Right atrium auricular region (tissue), 2 donors: ENCODE measurements around the gene EPHB4. TPM values are rescaled to one million over a fixed set of nuclear protein-coding genes. Genes with fewer than 3 reads are reported as not detected.
"Not testable (repeated sequence)": the region's sequence is repeated elsewhere in the genome, so short reads cannot be mapped to it uniquely, and the experiment has no call there.

Source experiments
- DNase-seq: peaks from one replicate; pipeline ENCODE4 v3.0.0-alpha.2; 2019; ENCODE audit warnings: low spot score
- H3K27ac ChIP-seq, 2 donors: fragments of 200-600 bp; sonication (generic); 1 replicate in 1 of 2; 2 replicates in 1 of 2; pipeline ENCODE4 v1.5.1; 2016 to 2019
- H3K27me3 ChIP-seq, 2 donors: fragments of 200-600 bp; sonication (generic); one replicate each; pipeline versions ENCODE4 v1.5.1 to v1.6.0; 2017 to 2019
- H3K36me3 ChIP-seq: fragments of 200-600 bp; sonication (generic); one replicate; pipeline ENCODE4 v1.5.1; 2016
- H3K4me1 ChIP-seq, 2 donors: fragments of 200-600 bp; sonication (generic); one replicate each; pipeline versions ENCODE4 v1.5.1 to v1.6.0; 2017 to 2019
- H3K4me3 ChIP-seq, 2 donors: fragments of 200-600 bp; sonication (generic); 1 replicate in 1 of 2; 2 replicates in 1 of 2; pipeline ENCODE4 v1.5.1; 2017 to 2019; ENCODE audit warnings: mild to moderate bottlenecking in 1 of 2, moderate library complexity in 1 of 2
- H3K9me3 ChIP-seq, 2 donors: fragments of 200-600 bp; sonication (generic); one replicate each; pipeline ENCODE4 v1.5.1; 2019
- total RNA-seq, 2 donors: library from RNA; depleted of rRNA; stranded (reverse); fragments of >200 nt; gene quantifications; one replicate each; pipeline ENCODE4 v1.1.0, GENCODE V29; 2016
- TF ChIP-seq, protein P1 (sequence below), 2 donors: fragments of 200-600 bp; sonication (generic); IDR thresholded peaks; one replicate each; pipeline ENCODE4 v1.5.1; 2019; ENCODE audit warnings: antibody characterized with exemption in 2 of 2

The EPHB4 gene
- total RNA-seq, 2 donors from 2014 or later, result 25.0 to 64.6 TPM

- no peaks in the 10 kb centered on the region for H3K27me3 ChIP-seq
- peaks cover 74% of the 10 kb centered on the region for H3K36me3 ChIP-seq
- H3K4me3 ChIP-seq, result no peak overlapping the region
- TF ChIP-seq, protein P1, sequence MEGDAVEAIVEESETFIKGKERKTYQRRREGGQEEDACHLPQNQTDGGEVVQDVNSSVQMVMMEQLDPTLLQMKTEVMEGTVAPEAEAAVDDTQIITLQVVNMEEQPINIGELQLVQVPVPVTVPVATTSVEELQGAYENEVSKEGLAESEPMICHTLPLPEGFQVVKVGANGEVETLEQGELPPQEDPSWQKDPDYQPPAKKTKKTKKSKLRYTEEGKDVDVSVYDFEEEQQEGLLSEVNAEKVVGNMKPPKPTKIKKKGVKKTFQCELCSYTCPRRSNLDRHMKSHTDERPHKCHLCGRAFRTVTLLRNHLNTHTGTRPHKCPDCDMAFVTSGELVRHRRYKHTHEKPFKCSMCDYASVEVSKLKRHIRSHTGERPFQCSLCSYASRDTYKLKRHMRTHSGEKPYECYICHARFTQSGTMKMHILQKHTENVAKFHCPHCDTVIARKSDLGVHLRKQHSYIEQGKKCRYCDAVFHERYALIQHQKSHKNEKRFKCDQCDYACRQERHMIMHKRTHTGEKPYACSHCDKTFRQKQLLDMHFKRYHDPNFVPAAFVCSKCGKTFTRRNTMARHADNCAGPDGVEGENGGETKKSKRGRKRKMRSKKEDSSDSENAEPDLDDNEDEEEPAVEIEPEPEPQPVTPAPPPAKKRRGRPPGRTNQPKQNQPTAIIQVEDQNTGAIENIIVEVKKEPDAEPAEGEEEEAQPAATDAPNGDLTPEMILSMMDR (IDR thresholded peaks at IDR 0.05), result no peak
- H3K27ac ChIP-seq, result no peak overlapping the region
- peaks cover 0 to 5% of the 10 kb centered on the region in 2 donors for H3K4me1 ChIP-seq
- no peaks in the 10 kb centered on the region for H3K9me3 ChIP-seq
- no peak for DNase-seq
These were observed 7.7 kb downstream of the EPHB4 start for GRCh38 chr7:100819586-100819985.

- TF ChIP-seq, protein P1 (IDR thresholded peaks at IDR 0.05), result no peak
- no peak overlapping the region for H3K27ac ChIP-seq
- no peaks in the 10 kb centered on the region for H3K27me3 ChIP-seq
- peaks cover 77% of the 10 kb centered on the region for H3K36me3 ChIP-seq
- H3K9me3 ChIP-seq, result no peaks in the 10 kb centered on the region
- DNase-seq, result no peak
- H3K4me1 ChIP-seq, result no peaks in the 10 kb centered on the region
- no peak overlapping the region for H3K4me3 ChIP-seq
These were observed 8.5 kb downstream of the EPHB4 start for GRCh38 chr7:100818825-100819224.

GRCh38 chr7:100818366-100818765 lies 9.0 kb downstream of the EPHB4 start:
- Histone ChIP-seq H3K4me3 (no peak overlapping the region), H3K27me3 (no peaks in the 10 kb centered on the region), H3K36me3 (peaks cover 77% of the 10 kb centered on the region), H3K4me1 (no peaks in the 10 kb centered on the region), H3K9me3 (no peaks in the 10 kb centered on the region), H3K27ac (no peak overlapping the region)
- DNase-seq, result no peak
- TF ChIP-seq, protein P1 (IDR thresholded peaks at IDR 0.05), result no peak

GRCh38 chr7:100817097-100817496 lies 10.2 kb downstream of the EPHB4 start:
- H3K27ac ChIP-seq, result no peak overlapping the region
- H3K36me3 ChIP-seq, result peaks cover 71% of the 10 kb centered on the region
- DNase-seq, result no peak
- H3K4me3 ChIP-seq, result no peak overlapping the region
- TF ChIP-seq, protein P1 (IDR thresholded peaks at IDR 0.05), result no peak
- H3K9me3 ChIP-seq, result no peaks in the 10 kb centered on the region
- no peaks in the 10 kb centered on the region for H3K27me3 ChIP-seq
- H3K4me1 ChIP-seq, result no peaks in the 10 kb centered on the region

GRCh38 chr7:100816515-100816914 lies 10.8 kb downstream of the EPHB4 start:
- DNase-seq, H3K4me1 ChIP-seq, H3K9me3 ChIP-seq, H3K27me3 ChIP-seq, H3K27ac ChIP-seq, H3K4me3 ChIP-seq: not testable (repeated sequence)
- H3K36me3 ChIP-seq, result peaks cover 65% of the 10 kb centered on the region

DNA sequence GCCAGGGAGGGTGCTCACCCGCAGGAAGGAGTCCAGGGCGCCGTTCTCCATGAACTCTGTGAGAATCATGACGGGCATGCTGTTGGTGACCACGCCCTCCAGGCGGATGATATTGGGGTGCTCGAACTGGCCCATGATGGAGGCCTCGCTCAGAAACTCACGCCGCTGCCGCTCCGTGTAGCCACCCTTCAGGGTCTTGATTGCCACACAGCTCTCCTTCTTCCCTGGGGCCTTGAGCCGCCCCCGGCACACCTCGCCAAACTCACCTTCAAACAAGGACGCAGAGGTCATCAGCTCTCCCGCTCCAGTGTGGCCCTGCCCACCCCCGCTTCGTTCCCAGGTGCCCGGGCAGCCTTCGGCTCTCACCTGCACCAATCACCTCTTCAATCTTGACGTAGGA lies 14.6 kb downstream of the EPHB4 start:
- H3K9me3 ChIP-seq, result no peaks in the 10 kb centered on the region
- no peaks in the 10 kb centered on the region for H3K27me3 ChIP-seq
- H3K4me3 ChIP-seq, result no peak overlapping the region
- no peak for DNase-seq
- no peaks in the 10 kb centered on the region for H3K4me1 ChIP-seq
- TF ChIP-seq, protein P1 (IDR thresholded peaks at IDR 0.05), result no peak
- no peak overlapping the region for H3K27ac ChIP-seq
- H3K36me3 ChIP-seq, result peaks cover 66% of the 10 kb centered on the region
